Nephron (organoid): ENCODE measurements around the gene ERC1.
A peak's percentile ranks its signal among the peaks of the same experiment; 100 is the strongest.

Experiments used
- H3K27ac Mint-ChIP-seq, 3 experiments: 2 replicates each; pipeline ENCODE4 v1.8.0; 2020; ENCODE audit warnings: mixed read lengths in 3 of 3, mild to moderate bottlenecking in 2 of 3, moderate library complexity in 1 of 3
- H3K27me3 Mint-ChIP-seq: 2 replicates; pipeline ENCODE4 v1.8.0; 2021; ENCODE audit warnings: low read depth, mild to moderate bottlenecking, moderate library complexity, mixed read lengths
- H3K36me3 Mint-ChIP-seq: 2 replicates; pipeline ENCODE4 v1.8.0; 2020; ENCODE audit warnings: low read depth, mixed read lengths
- H3K4me1 Mint-ChIP-seq: 2 replicates; pipeline ENCODE4 v1.8.0; 2020; ENCODE audit warnings: mixed read lengths
- H3K4me3 Mint-ChIP-seq, 3 experiments: 2 replicates each; pipeline ENCODE4 v1.8.0; 2020; ENCODE audit warnings: mild to moderate bottlenecking in 3 of 3, mixed read lengths in 3 of 3, moderate library complexity in 2 of 3
- H3K9me3 Mint-ChIP-seq: 2 replicates; pipeline ENCODE4 v1.8.0; 2020; ENCODE audit warnings: mixed read lengths
- TF ChIP-seq, protein P1 (sequence below), 3 experiments: fragments of 200-600 bp; sonication (generic); IDR thresholded peaks; one replicate each; pipeline ENCODE4 v1.5.0; 2021; ENCODE audit warnings: antibody characterized with exemption in 3 of 3; ENCODE audit not compliant: unreplicated experiment in 3 of 3

Gene ERC1

DNA sequence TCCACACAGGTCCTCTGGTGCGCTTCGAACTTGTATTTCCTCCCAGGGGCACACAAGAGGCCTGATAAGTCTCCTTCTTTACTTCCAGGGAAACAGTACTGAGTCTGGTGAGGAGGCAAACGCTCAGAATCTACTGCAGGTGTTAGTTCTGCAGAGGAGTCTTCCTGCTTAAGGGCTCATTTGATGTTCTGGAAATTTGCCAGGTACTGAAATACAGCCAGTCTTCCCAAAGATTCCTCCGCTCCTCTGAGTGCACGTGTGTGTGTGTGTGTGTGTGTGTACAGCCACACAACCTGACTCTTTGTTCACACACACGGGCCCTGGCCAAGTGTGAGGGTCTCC is 511.3 kb downstream of the ERC1 start:
- H3K36me3 Mint-ChIP-seq, result peaks cover 9% of the 10 kb centered on the region
- no peaks in the 10 kb centered on the region for H3K9me3 Mint-ChIP-seq
- H3K27me3 Mint-ChIP-seq, result peaks cover 34% of the 10 kb centered on the region
- H3K4me3 Mint-ChIP-seq, result peak overlapping the region in 1 of 3 experiments; percentile 47
- H3K4me1 Mint-ChIP-seq, result peaks cover 40% of the 10 kb centered on the region
- TF ChIP-seq, protein P1, sequence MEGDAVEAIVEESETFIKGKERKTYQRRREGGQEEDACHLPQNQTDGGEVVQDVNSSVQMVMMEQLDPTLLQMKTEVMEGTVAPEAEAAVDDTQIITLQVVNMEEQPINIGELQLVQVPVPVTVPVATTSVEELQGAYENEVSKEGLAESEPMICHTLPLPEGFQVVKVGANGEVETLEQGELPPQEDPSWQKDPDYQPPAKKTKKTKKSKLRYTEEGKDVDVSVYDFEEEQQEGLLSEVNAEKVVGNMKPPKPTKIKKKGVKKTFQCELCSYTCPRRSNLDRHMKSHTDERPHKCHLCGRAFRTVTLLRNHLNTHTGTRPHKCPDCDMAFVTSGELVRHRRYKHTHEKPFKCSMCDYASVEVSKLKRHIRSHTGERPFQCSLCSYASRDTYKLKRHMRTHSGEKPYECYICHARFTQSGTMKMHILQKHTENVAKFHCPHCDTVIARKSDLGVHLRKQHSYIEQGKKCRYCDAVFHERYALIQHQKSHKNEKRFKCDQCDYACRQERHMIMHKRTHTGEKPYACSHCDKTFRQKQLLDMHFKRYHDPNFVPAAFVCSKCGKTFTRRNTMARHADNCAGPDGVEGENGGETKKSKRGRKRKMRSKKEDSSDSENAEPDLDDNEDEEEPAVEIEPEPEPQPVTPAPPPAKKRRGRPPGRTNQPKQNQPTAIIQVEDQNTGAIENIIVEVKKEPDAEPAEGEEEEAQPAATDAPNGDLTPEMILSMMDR (IDR thresholded peaks at IDR 0.05; ENCODE audit: unreplicated experiment in 3 of 3), result no peak
- H3K27ac Mint-ChIP-seq, result peak overlapping the region; percentile 75 to 92 (median 82)

DNA sequence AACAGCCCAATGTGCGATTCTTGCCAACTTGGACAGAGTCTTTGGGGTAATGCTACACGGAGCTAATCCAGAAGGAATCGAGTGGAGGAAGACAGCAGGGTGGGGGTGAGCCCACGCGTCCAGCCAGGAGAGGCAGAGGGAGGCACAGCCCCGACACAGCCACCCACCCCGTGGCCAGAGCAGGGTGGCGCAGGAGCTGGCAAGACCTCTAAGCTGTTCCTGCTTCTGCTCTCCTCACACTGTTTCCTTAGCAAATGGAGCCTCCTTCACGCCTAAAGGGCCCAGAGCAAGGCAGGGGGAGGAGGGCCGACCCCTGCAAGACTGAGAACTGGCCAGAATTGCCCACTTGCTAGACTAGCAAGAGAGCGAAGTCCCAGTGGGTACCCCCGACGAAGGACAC is 511.8 kb downstream of the ERC1 start:
- Mint-ChIP-seq H3K4me1 (peaks cover 35% of the 10 kb centered on the region), H3K27ac (peak overlapping the region; percentile 75 to 92 (median 82)), H3K4me3 (no peak overlapping the region), H3K27me3 (peaks cover 34% of the 10 kb centered on the region), H3K9me3 (no peaks in the 10 kb centered on the region), H3K36me3 (peaks cover 6% of the 10 kb centered on the region)
- TF ChIP-seq, protein P1 (IDR thresholded peaks at IDR 0.05; ENCODE audit: unreplicated experiment in 3 of 3), result no peak

- TF ChIP-seq, protein P1 (IDR thresholded peaks at IDR 0.05; ENCODE audit: unreplicated experiment in 3 of 3), result no peak
- Mint-ChIP-seq H3K4me3 (no peak overlapping the region), H3K27me3 (peaks cover 34% of the 10 kb centered on the region), H3K9me3 (no peaks in the 10 kb centered on the region), H3K4me1 (peaks cover 31% of the 10 kb centered on the region), H3K36me3 (peaks cover 3% of the 10 kb centered on the region), H3K27ac (peak overlapping the region in 1 of 3 experiments; percentile 92)
Observed at GRCh38 chr12:1503281-1503711, 512.3 kb downstream of the ERC1 start.

- peaks cover 34% of the 10 kb centered on the region for H3K27me3 Mint-ChIP-seq
- peaks cover 32% of the 10 kb centered on the region for H3K4me1 Mint-ChIP-seq
- H3K36me3 Mint-ChIP-seq, result peaks cover 3% of the 10 kb centered on the region
- H3K9me3 Mint-ChIP-seq, result no peaks in the 10 kb centered on the region
- no peak overlapping the region for H3K27ac Mint-ChIP-seq
- TF ChIP-seq, protein P1 (IDR thresholded peaks at IDR 0.05; ENCODE audit: unreplicated experiment in 3 of 3), result no peak
- no peak overlapping the region for H3K4me3 Mint-ChIP-seq
Observed at GRCh38 chr12:1504304-1504894, 513.4 kb downstream of the ERC1 start.

DNA sequence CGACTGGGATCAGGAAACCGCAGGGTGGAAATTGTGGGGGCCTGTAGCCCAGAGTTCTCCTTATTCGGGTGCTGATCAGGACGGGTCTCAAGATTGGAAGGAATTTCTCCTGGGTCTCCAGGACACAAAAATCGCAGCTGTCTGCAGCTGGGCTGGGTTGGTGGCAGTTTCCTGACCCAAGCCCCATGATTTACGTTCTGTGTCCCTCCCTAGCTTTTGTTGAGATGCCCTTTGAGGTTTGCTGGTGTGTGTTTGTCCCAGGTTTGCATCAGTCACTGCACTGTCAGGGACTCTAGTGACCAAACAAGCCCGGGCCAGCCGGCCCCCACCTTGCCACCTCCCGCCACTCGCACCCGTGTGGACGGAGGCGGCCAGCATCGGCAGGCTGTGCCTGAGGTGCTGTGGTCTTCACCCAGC is 513.9 kb downstream of the ERC1 start:
- TF ChIP-seq, protein P1 (IDR thresholded peaks at IDR 0.05; ENCODE audit: unreplicated experiment in 3 of 3), result no peak
- H3K9me3 Mint-ChIP-seq, result no peaks in the 10 kb centered on the region
- no peak overlapping the region for H3K27ac Mint-ChIP-seq
- peaks cover 37% of the 10 kb centered on the region for H3K4me1 Mint-ChIP-seq
- peaks cover 34% of the 10 kb centered on the region for H3K27me3 Mint-ChIP-seq
- no peaks in the 10 kb centered on the region for H3K36me3 Mint-ChIP-seq
- H3K4me3 Mint-ChIP-seq, result no peak overlapping the region

DNA sequence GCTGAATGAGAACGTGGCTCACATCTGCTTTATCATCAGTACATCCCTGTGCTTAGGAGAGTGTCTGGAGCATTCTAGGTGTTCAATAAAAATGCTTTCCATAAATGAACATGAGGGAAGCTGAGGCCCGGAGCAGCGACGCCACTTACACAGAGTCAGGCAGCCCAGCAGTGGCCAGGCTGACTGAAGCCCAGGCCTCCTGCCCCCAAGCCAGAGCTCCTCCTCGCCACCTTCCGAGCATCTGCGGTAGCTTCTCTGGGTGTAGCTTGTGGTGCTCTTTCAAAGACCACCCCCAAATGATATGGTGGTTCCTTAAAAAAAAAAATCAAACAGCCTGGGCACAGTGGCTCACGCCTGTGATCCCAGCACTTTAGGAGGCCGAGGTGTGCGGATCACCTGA is 514.6 kb downstream of the ERC1 start:
- Mint-ChIP-seq H3K36me3 (no peaks in the 10 kb centered on the region), H3K9me3 (no peaks in the 10 kb centered on the region), H3K4me1 (peaks cover 42% of the 10 kb centered on the region), H3K4me3 (no peak overlapping the region), H3K27ac (no peak overlapping the region), H3K27me3 (peaks cover 28% of the 10 kb centered on the region)
- TF ChIP-seq, protein P1 (IDR thresholded peaks at IDR 0.05; ENCODE audit: unreplicated experiment in 3 of 3), result no peak
